ENCODE results near the gene GRAMD1A.

DNA sequence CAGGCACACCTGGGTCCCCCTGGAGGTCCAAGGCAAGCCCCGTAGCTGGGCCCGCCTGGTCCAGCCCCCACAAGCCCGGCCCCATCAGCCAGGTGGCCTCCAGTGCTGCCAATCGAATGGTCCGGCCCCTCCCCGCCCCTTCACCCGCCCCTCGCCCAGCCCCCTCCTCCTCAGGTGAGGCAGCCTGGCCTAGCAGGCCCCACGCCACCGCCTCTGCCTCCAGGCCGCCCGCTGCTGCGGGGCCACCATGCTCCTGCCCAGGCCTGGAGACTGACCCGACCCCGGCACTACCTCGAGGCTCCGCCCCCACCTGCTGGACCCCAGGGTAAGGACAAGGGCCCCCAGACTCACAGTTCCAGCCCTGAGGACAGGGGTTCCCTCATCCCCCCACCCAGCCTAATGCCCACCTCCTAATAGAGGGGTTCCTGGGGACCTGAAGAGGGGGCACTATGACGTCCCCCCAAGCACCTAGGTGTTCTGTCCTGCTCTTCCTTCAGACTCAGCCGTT lies 41.5 kb downstream of the GRAMD1A start, which contains the start of gene HPN:
- TF ChIP-seq POLR2A (IDR thresholded peaks at IDR 0.05) (no peak), POLR2AphosphoS5 (IDR thresholded peaks at IDR 0.05) (no peak), EP300 (IDR thresholded peaks at IDR 0.05; ENCODE audit: low read depth) (no peak)
- TF ChIP-seq, protein P1, sequence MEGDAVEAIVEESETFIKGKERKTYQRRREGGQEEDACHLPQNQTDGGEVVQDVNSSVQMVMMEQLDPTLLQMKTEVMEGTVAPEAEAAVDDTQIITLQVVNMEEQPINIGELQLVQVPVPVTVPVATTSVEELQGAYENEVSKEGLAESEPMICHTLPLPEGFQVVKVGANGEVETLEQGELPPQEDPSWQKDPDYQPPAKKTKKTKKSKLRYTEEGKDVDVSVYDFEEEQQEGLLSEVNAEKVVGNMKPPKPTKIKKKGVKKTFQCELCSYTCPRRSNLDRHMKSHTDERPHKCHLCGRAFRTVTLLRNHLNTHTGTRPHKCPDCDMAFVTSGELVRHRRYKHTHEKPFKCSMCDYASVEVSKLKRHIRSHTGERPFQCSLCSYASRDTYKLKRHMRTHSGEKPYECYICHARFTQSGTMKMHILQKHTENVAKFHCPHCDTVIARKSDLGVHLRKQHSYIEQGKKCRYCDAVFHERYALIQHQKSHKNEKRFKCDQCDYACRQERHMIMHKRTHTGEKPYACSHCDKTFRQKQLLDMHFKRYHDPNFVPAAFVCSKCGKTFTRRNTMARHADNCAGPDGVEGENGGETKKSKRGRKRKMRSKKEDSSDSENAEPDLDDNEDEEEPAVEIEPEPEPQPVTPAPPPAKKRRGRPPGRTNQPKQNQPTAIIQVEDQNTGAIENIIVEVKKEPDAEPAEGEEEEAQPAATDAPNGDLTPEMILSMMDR (IDR thresholded peaks at IDR 0.05), result no peak

Data from transverse colon (tissue), 4 donors.